A204.1 (cell line): ENCODE measurements around the gene MNAT1.
"Not testable (repeated sequence)": the region's sequence is repeated elsewhere in the genome, so short reads cannot be mapped to it uniquely, and the experiment has no call there.

ENCODE experiments used
- FAIRE-seq: peaks from 2 replicates; lab custom pipeline; 2012; peaks lifted over from hg19 to GRCh38; lab: Jason Lieb, UNC

Gene MNAT1

DNA sequence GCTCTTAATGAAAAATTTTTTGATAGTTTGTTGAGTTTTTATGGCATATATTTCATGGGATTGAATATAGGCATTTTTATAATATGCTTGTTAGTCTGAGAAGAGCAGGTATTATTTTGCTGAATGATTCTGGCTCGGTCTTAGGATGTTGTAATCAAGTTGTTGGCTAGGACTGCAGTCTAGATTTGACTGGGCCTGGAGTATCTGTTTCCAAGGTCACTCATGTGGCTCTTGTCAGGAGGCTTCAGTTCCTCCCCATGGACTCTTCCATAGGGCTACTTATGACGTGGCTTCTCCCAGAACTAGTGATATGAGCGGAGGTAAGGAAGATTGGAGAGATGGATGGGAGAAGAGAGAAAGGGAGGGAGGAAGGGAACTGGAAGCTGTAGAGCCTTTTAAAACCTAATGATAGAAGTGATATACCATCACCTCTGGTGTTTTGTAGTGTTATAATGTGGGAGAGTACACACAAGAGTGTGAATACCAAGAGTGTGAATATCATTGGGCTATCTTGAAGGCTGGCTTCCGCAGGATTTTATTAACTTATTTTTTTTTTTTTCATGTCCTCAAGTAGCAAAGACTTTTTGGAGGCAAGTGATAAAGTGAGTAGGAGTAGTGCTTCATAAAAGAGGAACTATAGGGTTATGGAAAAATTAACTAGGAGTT lies 4.4 kb downstream of the MNAT1 start:
- FAIRE-seq, result no peak

DNA sequence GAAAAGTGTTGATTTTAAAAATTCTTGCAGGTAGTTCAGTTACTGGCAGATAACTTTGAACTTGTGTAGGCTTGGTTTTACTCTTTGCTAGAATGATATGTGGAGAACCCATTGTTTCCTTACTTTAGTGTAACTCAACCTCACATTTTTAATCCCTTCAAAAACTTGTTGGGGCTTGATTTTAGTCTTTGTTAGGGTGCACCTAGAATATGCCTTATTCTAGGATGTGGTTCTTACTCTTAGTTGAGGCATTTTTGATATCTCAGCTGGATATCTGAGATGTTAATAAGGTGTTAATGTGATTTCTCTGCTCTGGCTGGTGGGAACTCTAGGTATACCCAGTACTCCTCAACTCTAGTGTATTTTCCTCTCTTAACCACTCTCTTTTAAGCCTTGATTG lies 10.0 kb downstream of the MNAT1 start:
- FAIRE-seq, result no peak

DNA sequence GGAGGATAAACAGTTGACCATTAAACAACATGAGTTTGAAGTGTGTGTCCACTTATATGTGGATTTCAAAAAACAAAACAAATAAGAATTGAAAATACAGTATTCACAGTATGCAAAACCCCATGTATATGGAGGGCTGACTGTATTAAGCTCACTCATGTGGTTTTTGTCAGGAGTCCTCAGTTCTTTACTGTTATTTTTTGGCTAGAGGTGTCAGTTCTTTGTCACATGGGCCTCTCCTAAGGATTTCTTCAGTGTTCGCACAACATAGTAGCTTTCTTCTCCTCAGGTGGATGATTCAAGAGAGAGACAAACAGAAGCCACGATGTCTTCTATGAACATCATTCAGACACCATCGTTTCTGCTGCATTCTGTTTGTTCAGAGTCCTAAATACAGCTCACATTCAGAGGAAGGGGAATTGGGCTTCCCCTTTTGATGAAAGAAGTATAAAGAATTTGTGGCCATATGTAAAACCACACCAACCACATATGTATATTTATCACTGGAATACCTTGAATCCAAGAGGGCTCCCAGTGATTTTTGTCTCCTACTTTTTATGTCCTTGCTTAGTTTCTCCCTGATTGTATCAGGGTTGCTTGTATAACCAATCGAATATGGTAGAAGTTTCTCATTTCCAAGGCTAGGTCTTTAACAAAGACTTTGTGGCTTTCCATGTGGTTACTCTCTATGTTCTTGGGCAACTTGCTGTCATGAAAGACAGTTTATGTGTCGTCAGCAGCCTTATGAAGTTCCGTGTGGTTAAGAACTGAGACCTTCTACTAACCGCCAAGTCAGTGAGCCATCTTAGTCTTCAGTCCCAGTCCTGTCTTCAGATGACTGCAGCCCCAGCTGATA lies 18.9 kb downstream of the MNAT1 start:
- FAIRE-seq, result no peak

DNA sequence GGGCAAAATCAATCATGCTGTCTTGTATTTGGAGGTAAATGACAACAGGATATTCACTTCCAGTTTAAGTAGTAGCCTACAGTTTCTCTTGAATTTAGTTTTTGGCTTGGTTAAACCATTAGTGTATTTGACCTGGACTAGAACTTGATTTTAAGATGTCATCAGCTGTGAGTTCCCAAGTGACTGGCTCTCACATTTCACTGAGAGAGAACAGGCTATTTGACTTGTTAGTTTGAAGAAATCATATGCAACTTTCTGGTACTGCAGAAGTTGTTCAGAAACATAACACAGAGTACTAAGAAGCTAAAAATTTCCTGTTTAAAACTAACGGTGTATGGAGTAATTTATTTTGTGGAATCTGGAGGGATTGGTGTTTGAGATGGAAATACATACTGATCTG lies 22.3 kb downstream of the MNAT1 start:
- no peak for FAIRE-seq

DNA sequence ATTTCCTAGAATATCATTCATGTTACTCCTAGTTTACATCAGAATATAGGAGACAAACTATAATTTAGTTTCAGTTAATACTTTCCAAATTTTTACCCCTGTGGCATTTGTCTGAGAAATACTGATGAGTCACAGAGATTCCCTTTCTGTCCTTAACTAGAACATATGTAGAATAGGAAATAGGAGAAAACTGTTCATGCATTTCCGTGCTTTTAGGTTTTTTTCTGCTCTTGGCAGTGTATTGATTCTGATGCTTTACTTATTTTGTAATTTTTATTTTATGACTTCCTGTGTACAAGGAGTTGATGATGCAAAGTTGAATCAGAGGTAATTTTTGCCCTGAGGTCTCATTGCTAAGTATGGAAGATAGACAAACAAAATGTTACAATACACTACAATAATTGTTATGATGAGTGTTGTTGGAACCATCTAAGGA lies 23.0 kb downstream of the MNAT1 start:
- FAIRE-seq, result no peak

DNA sequence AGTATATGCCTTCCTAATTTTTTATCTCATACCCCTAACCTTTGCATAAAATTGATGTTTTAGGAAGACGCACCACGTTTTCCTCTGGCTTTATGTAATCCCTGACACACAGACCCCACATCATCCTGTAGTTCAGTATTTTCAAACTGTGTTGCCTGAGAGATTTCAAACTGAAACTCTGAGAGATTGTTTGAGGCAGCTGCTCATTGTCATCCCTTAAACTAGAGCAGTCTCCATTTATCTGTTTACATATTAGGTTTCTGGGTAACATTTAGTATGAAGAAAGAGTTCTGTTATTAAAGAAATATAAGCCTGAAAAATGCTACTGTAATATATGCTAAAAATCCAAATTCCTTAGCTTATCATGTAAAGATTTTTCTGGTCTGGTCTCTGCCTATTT lies 24.3 kb downstream of the MNAT1 start:
- FAIRE-seq, result no peak

DNA sequence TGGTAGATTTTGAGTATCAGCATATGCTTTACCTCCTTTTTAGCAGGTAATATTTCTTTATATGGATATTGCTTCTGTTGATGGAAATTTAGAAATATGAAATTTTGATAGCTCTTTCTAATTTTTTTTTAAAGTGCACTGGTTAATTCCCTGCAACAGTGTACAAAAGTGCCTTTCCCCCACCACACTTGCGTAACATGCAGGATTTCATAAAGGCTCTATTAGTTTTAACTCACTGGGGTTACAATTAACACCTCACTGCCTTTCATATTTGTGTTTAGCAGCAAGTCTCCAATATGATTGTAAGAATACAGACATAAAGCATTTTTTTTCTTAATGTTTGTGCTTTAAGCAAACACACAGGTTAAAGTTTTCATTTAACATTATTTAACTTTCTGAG lies 25.6 kb downstream of the MNAT1 start:
- FAIRE-seq, result no peak

DNA sequence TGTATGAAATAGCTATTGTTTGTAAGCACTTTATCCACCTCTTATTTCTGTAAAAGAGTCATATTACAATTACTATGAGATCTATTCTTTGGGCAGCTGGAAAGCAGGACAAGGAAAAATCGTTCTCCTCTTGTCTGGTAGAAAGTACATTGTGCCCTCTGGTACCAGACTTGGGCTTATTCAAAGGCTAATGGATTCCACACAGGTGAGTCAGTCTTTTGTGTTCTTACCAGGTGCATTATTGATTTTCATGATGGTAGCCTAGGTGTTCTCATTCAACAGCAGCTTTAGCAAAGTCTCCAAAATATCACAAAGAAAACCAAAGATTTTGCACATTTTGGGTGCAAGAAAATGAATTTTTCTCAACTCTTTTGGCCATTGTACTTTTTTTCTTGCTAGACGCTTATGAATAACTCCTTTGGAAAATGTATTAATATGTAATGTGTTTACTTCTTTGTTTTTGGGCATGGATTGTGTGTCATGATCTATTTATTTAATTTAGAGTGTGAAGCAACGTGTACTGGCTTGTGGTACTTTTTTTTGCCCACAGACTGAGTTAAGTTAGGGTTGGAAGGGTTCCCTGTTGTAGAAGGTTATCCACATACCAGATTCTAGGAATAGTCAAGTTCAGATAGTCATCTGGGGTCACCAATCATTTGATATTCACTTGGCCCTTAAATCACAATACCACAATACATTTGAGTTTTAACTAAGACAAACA lies 26.2 kb downstream of the MNAT1 start:
- no peak for FAIRE-seq

DNA sequence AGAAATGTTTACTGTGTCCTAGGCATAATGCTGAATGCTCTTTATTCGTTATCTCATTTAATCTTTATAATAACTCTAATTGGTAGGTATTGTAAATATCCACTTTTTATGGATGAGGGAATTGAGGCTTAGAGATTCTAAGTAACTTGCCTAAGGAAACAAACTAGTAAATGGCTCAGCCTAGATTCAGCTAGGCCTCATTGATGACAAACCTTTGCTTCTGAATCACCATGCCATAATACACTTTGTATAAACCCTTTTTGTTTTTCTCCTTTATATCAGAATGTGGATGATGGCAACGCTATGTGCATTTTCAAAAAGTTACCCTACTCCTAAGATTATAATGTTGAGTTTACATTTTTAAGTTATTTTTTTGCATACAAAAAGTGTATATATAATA lies 34.0 kb downstream of the MNAT1 start:
- no peak for FAIRE-seq

DNA sequence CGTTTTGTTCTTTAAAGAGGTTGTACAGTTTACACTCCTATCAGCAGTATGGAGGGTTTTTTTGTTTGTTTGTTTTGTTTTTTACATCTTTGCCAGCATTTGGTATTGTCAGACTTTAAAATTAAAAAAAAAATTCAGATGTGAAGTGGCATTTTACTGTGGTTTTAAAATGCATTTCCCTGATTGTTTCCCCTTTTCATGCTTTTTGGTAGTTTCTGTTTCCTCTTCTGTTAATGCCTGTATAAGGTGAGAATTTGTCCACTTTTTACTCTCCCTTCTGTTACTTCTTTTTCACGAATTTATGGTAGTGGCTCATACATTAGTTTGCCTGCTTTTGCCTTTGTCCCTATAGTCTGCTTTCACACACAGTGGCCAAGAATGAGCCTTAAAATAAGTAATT lies 36.6 kb downstream of the MNAT1 start:
- no peak for FAIRE-seq

DNA sequence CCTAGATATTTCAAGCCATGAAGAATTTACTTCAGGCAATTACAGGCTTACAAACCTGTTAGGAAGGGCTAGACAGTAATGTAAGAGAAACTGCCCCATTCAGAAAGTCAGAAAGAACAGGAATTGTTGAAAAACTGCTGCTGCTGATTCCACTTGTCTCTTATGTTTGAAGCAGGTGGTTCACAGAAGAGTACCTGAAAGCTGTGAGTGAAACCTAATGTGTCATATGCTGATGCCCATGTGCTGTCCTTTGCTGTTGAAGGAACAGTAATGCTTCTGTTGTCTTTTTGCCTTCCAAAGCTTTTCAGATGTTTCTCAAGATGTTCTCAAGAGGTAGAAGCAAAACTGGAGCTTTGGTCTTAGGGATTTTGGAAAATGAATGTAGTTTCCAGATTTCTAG lies 39.0 kb downstream of the MNAT1 start:
- no peak for FAIRE-seq

DNA sequence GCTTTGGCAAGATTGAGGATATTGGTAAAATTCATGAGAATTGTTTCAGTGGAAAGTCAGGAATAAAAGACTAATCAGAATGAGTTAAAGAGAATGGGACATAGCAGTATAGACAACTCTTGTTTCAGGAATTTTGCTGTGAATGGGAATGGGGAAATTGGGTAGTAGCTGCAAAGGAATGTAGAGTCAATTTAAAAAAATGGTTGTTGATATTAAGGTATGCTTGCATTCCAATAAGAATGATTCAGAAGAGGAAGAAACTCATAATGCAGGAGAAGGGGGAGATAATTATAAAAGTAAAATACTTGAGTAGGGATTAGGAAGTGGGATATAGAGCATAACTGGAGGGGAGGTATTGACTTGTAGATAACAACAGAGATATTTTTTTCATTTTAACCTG lies 40.7 kb downstream of the MNAT1 start:
- FAIRE-seq, result no peak

DNA sequence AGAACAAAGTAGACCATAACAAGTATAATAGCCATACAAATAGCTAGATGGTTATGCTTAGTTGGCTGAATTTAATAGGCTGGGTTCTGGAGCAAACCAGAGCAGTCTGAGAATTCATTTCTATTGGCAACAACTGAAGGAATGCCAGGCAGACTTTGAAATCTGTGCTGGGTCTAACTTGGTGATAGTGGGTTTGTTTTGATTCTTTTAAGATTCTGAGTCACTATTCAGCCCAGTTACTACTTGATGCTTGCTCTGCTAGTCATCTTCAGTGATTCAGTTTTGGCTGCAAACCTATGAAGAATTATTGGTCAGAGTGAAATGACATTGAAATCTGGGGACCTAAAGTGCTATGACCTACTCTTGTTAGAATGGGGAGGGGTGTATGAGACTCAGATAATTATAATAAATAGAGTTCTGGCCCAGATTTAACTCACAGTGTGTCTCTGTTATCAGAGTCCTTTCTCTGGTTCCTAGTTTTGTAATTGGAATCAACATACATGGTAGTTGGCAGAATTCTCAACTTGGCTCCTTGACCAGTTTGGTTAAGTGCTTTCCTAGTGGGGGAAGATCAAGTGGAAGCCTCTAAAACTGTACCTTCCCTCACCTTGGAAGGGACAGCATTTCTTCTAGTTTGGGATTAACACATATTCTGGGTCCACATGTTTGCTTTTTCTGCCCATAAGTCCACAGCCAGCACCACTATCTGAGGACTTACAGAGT lies 43.5 kb downstream of the MNAT1 start:
- FAIRE-seq, result no peak

DNA sequence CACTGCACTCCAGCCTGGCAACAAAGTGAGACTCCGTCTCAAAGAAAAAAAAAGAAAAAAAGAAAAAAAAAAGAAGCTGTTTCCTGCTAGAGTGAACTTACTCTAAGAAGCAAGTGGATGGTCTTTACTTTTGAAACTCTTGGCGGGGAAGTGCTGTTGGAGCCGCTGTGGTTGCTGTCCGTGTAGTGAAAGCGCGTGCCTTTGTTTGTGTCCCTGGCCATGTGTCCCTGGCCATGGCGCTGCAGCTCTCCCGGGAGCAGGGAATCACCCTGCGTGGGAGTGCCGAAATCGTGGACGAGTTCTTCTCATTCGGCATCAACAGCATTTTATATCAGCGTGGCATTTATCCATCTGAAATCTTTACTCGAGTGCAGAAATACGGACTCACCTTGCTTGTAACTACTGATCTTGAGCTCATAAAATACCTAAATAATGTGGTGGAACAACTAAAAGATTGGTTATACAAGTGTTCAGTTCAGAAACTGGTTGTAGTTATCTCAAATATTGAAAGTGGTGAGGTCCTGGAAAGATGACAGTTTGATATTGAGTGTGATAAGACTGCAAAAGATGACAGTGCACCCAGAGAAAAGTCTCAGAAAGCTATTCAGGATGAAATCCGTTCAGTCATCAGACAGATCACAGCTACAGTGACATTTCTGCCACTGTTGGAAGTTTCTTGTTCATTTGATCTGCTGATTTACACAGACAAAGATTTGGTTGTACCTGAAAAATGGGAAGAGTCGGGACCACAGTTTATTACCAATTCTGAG lies 45.4 kb downstream of the MNAT1 start:
- FAIRE-seq, result not testable (repeated sequence)

DNA sequence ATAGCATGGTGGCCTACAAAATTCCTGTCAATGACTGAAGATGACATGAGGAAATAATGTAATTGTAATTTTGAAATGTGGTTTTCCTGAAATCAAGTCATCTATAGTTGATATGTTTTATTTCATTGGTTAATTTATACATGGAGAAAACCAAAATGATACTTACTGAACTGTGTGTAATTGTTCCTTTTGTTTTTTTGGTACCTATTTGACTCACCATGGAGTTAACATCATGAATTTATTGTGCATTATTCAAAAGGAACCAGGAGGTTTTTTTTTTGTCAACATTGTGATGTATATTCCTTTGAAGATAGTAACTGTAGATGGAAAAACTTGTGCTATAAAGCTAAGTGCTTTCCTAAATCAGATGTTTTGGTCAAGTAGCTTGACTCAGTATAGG lies 46.0 kb downstream of the MNAT1 start:
- FAIRE-seq, result peak; percentile 30

DNA sequence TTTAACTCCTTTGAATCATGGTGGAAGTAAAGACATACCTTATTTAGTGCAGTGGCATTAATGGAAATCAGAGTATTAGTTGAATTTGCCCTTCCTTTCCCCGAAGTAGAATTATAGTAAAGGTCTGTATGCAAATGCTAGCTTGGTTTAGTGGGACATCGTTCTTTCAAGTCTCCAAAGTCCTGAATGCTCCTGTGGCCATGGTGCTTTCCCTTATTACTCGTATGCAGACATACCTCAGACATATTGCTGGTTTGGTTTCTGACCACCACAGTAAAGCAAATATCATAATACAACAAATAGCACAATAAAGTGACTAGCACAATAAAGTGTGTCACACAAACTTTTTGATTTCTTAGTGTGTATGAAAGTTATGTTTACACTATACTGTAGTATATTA lies 52.3 kb downstream of the MNAT1 start:
- no peak for FAIRE-seq

DNA sequence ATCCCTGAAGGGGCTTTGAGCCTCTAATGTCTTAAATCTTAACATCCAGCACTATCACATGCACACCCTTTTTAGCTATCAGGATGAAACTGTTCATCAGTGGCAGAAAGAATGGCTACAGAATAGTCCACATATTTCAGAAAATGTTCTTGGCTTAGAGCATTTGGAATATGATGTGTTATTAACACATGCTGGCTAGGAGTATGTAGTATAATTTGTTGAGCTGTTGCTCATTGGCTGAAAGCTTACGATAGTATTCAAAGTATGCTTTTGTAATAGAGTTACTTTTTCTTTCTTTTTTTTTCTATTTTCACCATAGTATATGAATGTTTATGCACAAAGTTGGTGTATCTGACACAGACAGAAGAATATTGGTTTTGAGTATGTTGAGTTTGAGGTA lies 55.1 kb downstream of the MNAT1 start:
- FAIRE-seq, result no peak

DNA sequence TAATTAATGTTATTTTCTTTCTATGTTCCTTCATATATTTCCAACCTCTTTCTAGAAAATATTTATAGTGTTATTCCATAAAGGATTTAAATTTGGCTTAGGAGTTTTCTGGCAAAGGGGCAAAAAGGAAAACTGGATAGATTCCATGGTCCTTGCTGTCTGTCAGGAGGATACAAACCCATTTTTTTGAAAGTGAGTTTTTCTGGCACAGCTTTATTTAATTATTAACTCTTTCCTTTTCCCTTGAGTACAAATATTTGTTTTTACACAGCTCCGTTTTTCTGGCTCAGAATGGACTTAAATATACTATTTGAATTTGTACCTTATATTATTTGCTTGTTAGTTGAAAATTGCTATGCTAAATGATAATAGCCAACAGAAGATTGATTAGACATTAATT lies 56.3 kb downstream of the MNAT1 start:
- FAIRE-seq, result no peak

DNA sequence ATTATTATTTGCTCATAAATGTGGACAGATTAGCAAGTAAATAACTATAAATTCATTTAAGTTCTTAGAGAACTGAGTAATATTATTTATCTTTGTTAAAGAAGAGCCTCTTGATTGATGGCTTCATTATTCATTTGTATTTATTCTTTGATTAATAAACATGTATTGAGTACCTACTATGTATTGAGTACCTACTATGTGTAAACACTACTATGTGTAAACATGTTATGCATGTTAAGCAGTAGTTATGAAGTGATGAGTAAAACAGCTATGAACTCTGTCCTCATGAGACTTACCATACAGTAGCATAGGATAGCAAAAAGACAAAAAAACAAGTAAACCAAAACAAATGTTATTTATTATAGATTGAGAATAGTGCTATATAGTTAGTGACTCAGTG lies 61.9 kb downstream of the MNAT1 start:
- FAIRE-seq, result no peak

DNA sequence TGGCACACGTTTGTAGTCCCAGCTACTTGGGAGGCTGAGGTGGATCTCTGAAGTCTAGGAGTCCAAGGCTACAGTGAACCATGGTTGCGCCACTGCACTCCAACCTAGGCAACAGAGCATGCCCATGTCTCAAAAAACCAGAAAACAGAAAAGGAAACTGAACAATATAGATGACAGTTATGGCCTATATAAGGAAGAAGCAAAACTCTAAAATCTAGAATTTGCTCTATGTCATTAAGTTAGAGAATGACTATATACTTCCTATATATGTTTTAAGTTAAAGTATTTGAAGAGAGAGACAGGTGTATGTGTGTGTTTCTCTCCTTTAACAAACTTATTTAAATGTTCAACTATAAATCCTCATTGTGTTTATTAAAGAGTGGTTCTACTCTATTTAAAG lies 65.8 kb downstream of the MNAT1 start:
- no peak for FAIRE-seq

DNA sequence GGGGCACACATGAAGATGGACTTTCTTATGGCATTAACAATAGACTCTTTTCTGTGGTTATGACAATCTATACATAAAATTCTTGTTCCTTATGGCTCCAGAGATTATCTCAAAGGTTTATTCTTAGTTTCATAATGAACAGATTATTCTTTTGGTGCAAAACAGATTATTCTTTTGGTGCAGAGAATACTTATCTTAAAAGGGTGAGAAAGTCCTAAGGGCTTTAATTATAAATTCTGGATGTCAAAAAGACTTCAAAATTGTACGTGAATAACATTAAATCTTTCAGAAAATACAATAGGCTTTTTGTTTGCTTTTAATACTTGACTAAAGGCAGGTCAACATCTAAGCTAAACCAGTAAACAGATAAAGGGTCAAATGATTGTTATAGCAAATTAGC lies 69.3 kb downstream of the MNAT1 start:
- FAIRE-seq, result no peak
